Endodermal cell (in vitro differentiated cells): ENCODE data around the gene PLEKHD1. TPM values are rescaled to one million over a fixed set of nuclear protein-coding genes. Genes with fewer than 3 reads are reported as not detected.

ENCODE experiments used
- DNase-seq: peaks from one replicate; pipeline ENCODE4 v3.0.0-alpha.2; 2017
- H3K27ac ChIP-seq: 2 replicates; pipeline ENCODE4 v1.5.1; 2013; ENCODE audit warnings: mild to moderate bottlenecking, low read depth, low read length, moderate library complexity
- H3K27me3 ChIP-seq: 2 replicates; pipeline ENCODE4 v1.6.1; 2013; ENCODE audit warnings: mild to moderate bottlenecking, low read length, moderate library complexity; ENCODE audit not compliant: insufficient read depth, control insufficient read depth, poor library complexity, severe bottlenecking
- H3K36me3 ChIP-seq: 2 replicates; pipeline ENCODE4 v1.7.0; 2013; ENCODE audit warnings: mild to moderate bottlenecking, low read length, moderate library complexity; ENCODE audit not compliant: control insufficient read depth, insufficient read depth
- H3K4me1 ChIP-seq: one replicate; pipeline ENCODE4 v1.7.0; 2013; ENCODE audit warnings: low read length; ENCODE audit not compliant: control insufficient read depth, insufficient read depth
- H3K4me3 ChIP-seq: 2 replicates; pipeline ENCODE4 v1.5.1; 2013; ENCODE audit warnings: mild to moderate bottlenecking, low read length, moderate library complexity
- H3K9ac ChIP-seq: 2 replicates; pipeline ENCODE4 v1.6.1; 2013; ENCODE audit warnings: mild to moderate bottlenecking, low read length, moderate library complexity; ENCODE audit not compliant: poor library complexity, severe bottlenecking; ENCODE audit errors: extremely low read depth
- H3K9me3 ChIP-seq: 2 replicates; pipeline ENCODE4 v1.6.1; 2013; ENCODE audit warnings: mild to moderate bottlenecking, low read length, moderate library complexity; ENCODE audit not compliant: control insufficient read depth
- H3K27ac Mint-ChIP-seq: 2 replicates; pipeline ENCODE4 v1.8.0; 2020; ENCODE audit warnings: mixed read lengths
- H3K27me3 Mint-ChIP-seq: 2 replicates; pipeline ENCODE4 v1.8.0; 2021; ENCODE audit warnings: mild to moderate bottlenecking, mixed read lengths; ENCODE audit not compliant: insufficient read depth
- H3K36me3 Mint-ChIP-seq: 2 replicates; pipeline ENCODE4 v1.8.0; 2020; ENCODE audit warnings: low read depth, mixed read lengths
- H3K4me1 Mint-ChIP-seq: 2 replicates; pipeline ENCODE4 v1.8.0; 2020; ENCODE audit warnings: mixed read lengths
- H3K4me3 Mint-ChIP-seq: 2 replicates; pipeline ENCODE4 v1.8.0; 2020; ENCODE audit warnings: mild to moderate bottlenecking, moderate library complexity, mixed read lengths
- H3K9me3 Mint-ChIP-seq: 2 replicates; pipeline ENCODE4 v1.8.0; 2020; ENCODE audit warnings: mild to moderate bottlenecking, mixed read lengths
- WGBS, 2 experiments: methylation state at CpG; one replicate each; pipeline versions ENCODE4 v1.1.5 to v1.1.7; 2013; ENCODE audit warnings: missing lambda C conversion rate in 2 of 2, mixed read lengths in 1 of 2; ENCODE audit not compliant: insufficient coverage in 1 of 2, insufficient read length in 1 of 2; 5-methylcytosine and 5-hydroxymethylcytosine counted together
- total RNA-seq, 2 donors: library from RNA; stranded (reverse); fragmentation: NEBNext Ultra II Directional in 1 of 2; extraction: Animal tissue kit (Norgen Biotek cat#: 25700) in 1 of 2; gene quantifications; 2 replicates in 1 of 2; 3 replicates in 1 of 2; pipeline ENCODE4 v1.2.1, GENCODE V29; 2021
- TF ChIP-seq, protein P1 (sequence below): fragments of 200-600 bp; sonication (generic); conservative IDR thresholded peaks from 2 replicates; pipeline ENCODE4 v1.5.0; 2021; ENCODE audit warnings: antibody characterized with exemption, mild to moderate bottlenecking

The PLEKHD1 gene
- total RNA-seq, 2 donors from 2014 or later = 0.11 TPM

DNA sequence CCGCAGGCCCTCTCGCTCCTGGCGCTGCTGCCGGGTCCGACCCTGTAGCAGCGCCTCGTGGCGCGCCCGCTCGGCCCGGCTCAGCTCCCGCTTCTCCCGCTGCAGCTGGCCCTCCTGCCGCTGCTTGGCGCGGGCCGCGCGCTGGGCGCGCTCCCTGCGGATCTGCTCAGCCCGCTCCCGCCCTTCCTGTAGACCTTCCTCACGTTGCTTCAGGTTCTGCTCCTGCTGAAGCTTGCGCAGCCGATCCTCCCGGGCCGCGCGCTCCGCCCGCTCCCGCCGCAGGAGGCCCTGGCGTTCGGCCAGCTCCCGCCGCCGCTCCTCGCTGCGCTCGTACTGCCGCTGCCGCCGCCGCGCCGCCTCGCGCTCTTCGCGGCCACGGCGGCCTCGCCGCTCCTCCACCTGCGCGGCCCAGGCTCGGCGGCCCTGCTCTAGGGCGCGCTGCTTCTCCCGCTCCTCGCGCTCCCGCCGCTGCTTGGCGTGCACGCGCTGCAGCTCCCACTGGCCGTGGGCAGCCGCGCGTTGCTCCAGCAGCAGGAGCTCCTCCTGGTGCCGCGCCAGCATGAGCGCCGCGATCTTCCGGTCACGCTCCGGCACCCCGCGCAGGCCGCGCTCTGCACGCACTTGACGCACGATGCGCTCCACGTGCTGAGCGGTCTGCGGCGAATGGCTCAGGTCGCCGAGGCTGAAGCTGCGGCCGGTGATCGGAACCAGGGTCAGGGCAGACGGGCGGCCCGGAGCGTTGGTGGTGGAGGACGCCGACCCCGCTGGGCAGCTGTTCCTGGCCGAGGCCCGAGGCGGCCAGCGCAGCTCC is 87.7 kb downstream of the PLEKHD1 start:
- H3K9me3 Mint-ChIP-seq = peaks cover 31% of the 10 kb centered on the region
- Histone ChIP-seq H3K36me3 (peaks cover 25% of the 10 kb centered on the region), H3K27ac (no peak overlapping the region), H3K27me3 (peaks cover 22% of the 10 kb centered on the region), H3K4me3 (no peak overlapping the region), H3K4me1 (peaks cover 7% of the 10 kb centered on the region), H3K9me3 (peaks cover 11% of the 10 kb centered on the region), H3K9ac (no peak overlapping the region)
- peak; percentile 87 for DNase-seq
- peak overlapping the region; percentile 28 for H3K4me3 Mint-ChIP-seq
- no peak overlapping the region for H3K27ac Mint-ChIP-seq
- peaks cover 30% of the 10 kb centered on the region for H3K36me3 Mint-ChIP-seq
- peaks cover 71% of the 10 kb centered on the region for H3K27me3 Mint-ChIP-seq
- TF ChIP-seq, protein P1, sequence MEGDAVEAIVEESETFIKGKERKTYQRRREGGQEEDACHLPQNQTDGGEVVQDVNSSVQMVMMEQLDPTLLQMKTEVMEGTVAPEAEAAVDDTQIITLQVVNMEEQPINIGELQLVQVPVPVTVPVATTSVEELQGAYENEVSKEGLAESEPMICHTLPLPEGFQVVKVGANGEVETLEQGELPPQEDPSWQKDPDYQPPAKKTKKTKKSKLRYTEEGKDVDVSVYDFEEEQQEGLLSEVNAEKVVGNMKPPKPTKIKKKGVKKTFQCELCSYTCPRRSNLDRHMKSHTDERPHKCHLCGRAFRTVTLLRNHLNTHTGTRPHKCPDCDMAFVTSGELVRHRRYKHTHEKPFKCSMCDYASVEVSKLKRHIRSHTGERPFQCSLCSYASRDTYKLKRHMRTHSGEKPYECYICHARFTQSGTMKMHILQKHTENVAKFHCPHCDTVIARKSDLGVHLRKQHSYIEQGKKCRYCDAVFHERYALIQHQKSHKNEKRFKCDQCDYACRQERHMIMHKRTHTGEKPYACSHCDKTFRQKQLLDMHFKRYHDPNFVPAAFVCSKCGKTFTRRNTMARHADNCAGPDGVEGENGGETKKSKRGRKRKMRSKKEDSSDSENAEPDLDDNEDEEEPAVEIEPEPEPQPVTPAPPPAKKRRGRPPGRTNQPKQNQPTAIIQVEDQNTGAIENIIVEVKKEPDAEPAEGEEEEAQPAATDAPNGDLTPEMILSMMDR = no peak
- 53 to 61% methylated on average over 75 to 112 of the region's 112 CpGs for WGBS, 2 experiments
- peaks cover 3% of the 10 kb centered on the region for H3K4me1 Mint-ChIP-seq

DNA sequence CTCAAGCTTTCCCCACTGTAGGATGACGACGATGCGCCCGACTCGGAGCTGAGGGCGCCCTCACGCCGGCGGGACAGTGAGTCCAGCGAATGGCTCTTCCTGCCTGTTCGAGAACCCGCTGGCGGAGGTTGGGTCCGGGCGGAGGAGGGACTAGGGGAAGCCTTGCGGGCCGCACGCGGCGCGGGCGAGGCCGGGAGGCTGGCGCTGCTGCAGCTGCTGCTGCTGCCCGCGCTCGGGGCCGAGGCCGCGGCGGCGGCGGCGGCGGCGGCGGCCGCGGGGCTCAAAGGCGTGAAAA is 88.3 kb downstream of the PLEKHD1 start:
- peaks cover 25% of the 10 kb centered on the region for H3K36me3 ChIP-seq
- TF ChIP-seq, protein P1 = no peak
- H3K9me3 ChIP-seq = peaks cover 16% of the 10 kb centered on the region
- no peak overlapping the region for H3K9ac ChIP-seq
- Mint-ChIP-seq H3K4me1 (peaks cover 3% of the 10 kb centered on the region), H3K9me3 (peaks cover 31% of the 10 kb centered on the region), H3K27me3 (peaks cover 67% of the 10 kb centered on the region), H3K4me3 (no peak overlapping the region), H3K27ac (no peak overlapping the region), H3K36me3 (peaks cover 30% of the 10 kb centered on the region)
- WGBS, 2 experiments = 97 to 98% methylated on average over 39 to 40 of the region's 40 CpGs
- H3K4me3 ChIP-seq = no peak overlapping the region
- DNase-seq = no peak
- H3K4me1 ChIP-seq = peaks cover 7% of the 10 kb centered on the region
- H3K27me3 ChIP-seq = peaks cover 22% of the 10 kb centered on the region
- no peak overlapping the region for H3K27ac ChIP-seq

DNA sequence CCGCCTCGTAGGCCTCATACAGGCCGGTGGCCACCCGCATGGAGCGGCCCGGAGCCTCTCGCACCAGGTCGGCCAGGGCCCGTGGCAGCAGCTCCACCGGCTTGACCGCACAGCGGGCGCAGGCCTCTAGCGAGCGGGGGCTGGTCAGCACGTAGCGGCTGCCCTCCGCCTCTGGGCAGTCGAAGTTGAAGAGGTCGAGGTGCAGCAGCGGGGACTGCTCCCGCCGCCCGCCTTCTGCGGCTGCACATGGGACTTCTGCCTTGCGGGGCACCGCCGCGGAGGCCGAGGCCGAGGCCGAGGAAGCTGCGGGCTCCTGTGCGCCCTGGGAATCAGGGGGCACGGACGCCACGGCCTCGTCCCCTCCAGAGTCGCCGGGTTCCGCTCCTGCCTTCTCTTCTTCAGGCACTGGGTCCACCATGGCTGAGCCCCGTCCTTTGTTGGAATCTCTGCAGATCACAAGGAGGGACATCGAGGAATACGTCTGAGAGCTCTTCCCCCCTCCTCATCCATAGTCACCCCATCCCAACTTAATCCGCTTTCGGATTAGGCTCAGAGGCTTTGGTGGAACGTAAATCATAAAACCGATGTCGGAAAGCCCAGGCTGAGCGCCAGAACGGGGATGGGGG is 88.8 kb downstream of the PLEKHD1 start:
- no peak overlapping the region for H3K27ac Mint-ChIP-seq
- H3K36me3 Mint-ChIP-seq = peaks cover 30% of the 10 kb centered on the region
- Histone ChIP-seq H3K4me3 (peak overlapping the region; percentile 81), H3K9ac (no peak overlapping the region), H3K4me1 (peaks cover 7% of the 10 kb centered on the region), H3K27me3 (peaks cover 22% of the 10 kb centered on the region), H3K27ac (no peak overlapping the region), H3K9me3 (peaks cover 16% of the 10 kb centered on the region), H3K36me3 (peaks cover 25% of the 10 kb centered on the region)
- peaks cover 64% of the 10 kb centered on the region for H3K27me3 Mint-ChIP-seq
- peak overlapping the region; percentile 60 for H3K4me3 Mint-ChIP-seq
- peaks cover 31% of the 10 kb centered on the region for H3K9me3 Mint-ChIP-seq
- TF ChIP-seq, protein P1 = no peak
- DNase-seq = no peak
- WGBS, 2 experiments = 86 to 89% methylated on average over 39 to 51 of the region's 51 CpGs
- peaks cover 3% of the 10 kb centered on the region for H3K4me1 Mint-ChIP-seq
